Lower lobe of right lung (tissue), 2 donors: ENCODE results near the gene LRRC30. TPM values are rescaled to one million over a fixed set of nuclear protein-coding genes. Genes with fewer than 3 reads are reported as not detected.
"Not testable (repeated sequence)": the region's sequence is repeated elsewhere in the genome, so short reads cannot be mapped to it uniquely, and the experiment has no call there.

ENCODE experiments used
- ATAC-seq, 2 donors: fragments of 200-7000 bp; cut with Tn5 transposase; one replicate each; pipeline ENCODE4 v1.9.1; 2020 to 2022; ENCODE audit warnings: mild to moderate bottlenecking in 2 of 2, moderate library complexity in 2 of 2
- DNase-seq: peaks from one replicate; pipeline ENCODE4 v3.0.0-alpha.2; 2020
- H3K27ac ChIP-seq: fragments of 200-600 bp; one replicate; pipeline ENCODE4 v1.8.0; 2022
- H3K27me3 ChIP-seq: fragments of 200-600 bp; one replicate; pipeline ENCODE4 v1.8.0; 2022; ENCODE audit warnings: low read depth
- H3K36me3 ChIP-seq: fragments of 200-600 bp; one replicate; pipeline ENCODE4 v1.8.0; 2022; ENCODE audit warnings: mild to moderate bottlenecking
- H3K4me1 ChIP-seq: fragments of 200-600 bp; one replicate; pipeline ENCODE4 v1.8.0; 2022
- H3K4me3 ChIP-seq: fragments of 200-600 bp; one replicate; pipeline ENCODE4 v1.8.0; 2022; ENCODE audit warnings: mild to moderate bottlenecking
- H3K9me3 ChIP-seq: fragments of 200-600 bp; one replicate; pipeline ENCODE4 v1.8.0; 2022
- CTCF ChIP-seq: fragments of 200-600 bp; IDR thresholded peaks from one replicate; pipeline ENCODE4 v1.8.0; 2022; ENCODE audit warnings: antibody characterized with exemption, mild to moderate bottlenecking
- intact Hi-C: fragments of 100-400 bp; cut with DNase I; formaldehyde crosslinking; loops from one replicate; pipeline ENCODE4 v1.11.0; 2022
- total RNA-seq: library from RNA; stranded (reverse); fragmentation: NEBNext Ultra II Directional; extraction: Animal tissue kit (Norgen Biotek cat#: 25700); gene quantifications from one replicate; pipeline ENCODE4 v1.2.1, GENCODE V29; 2021
- donor health status: DM: no; HTN: yes; CAD: no; lungs with severe emphysema.

The LRRC30 gene
- total RNA-seq, 1 donor from 2014 or later = not detected

GRCh38 chr18:7196421-7196820, 34.5 kb upstream of the LRRC30 start:
- TF ChIP-seq CTCF = peak; percentile 7
- Histone ChIP-seq H3K9me3 (no peaks in the 10 kb centered on the region), H3K4me1 (no peaks in the 10 kb centered on the region), H3K27ac (no peak overlapping the region), H3K4me3 (no peak overlapping the region), H3K27me3 (no peaks in the 10 kb centered on the region), H3K36me3 (no peaks in the 10 kb centered on the region)
- no peak for DNase-seq
- ATAC-seq = no peak
- intact Hi-C loops = no loop called here

DNA sequence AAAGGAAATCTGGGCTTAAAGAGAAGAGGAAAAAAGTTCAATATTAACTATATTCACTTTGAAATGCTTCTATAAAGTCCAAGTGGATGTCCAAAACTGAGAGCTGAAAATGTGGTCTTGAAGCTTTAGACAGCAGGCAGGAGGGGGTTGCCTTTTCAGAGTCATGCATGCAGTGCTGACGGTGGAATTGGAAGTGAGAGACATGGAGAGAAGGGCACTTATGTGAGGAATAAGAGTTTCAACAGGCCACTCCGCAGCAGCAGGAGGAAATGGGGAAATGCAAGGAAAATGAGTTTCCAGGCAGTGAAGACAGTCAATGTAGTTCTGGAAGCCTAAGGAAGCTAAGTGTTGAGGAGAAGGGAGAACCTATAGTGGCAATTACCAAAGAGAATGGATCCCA, 33.0 kb upstream of the LRRC30 start:
- intact Hi-C loops = no loop called here
- Histone ChIP-seq H3K4me1 (no peaks in the 10 kb centered on the region), H3K27me3 (no peaks in the 10 kb centered on the region), H3K9me3 (no peaks in the 10 kb centered on the region), H3K27ac (no peak overlapping the region), H3K36me3 (no peaks in the 10 kb centered on the region), H3K4me3 (no peak overlapping the region)
- DNase-seq = no peak
- peak in 1 of 2 donors; percentile 41 for ATAC-seq
- no peak for TF ChIP-seq CTCF

DNA sequence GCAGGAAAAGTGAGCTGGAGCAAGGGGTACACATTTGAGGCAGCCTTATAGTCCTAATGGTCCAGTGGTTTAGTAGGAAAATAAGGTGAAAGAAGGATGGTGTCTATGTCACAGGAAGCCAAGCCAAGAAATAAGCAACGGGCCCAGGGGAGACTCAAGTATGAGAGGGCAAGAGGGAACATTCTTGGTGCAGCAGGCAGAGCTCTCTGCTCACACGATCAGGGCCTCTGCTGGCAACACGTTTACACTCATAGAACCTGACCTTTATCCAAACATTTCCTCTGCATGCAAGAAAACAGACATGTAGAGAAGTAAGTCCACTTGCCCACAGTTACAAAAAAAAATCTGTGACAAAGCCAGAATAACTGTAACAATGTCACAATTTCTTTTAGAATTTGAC, 32.6 kb upstream of the LRRC30 start:
- no peaks in the 10 kb centered on the region for H3K36me3 ChIP-seq
- ATAC-seq (no peak), DNase-seq (no peak)
- no peak overlapping the region for H3K27ac ChIP-seq
- H3K27me3 ChIP-seq = no peaks in the 10 kb centered on the region
- no peaks in the 10 kb centered on the region for H3K9me3 ChIP-seq
- TF ChIP-seq CTCF = no peak
- no peaks in the 10 kb centered on the region for H3K4me1 ChIP-seq
- H3K4me3 ChIP-seq = no peak overlapping the region
- intact Hi-C loops = no loop called here

- intact Hi-C loops = no loop called here
- Histone ChIP-seq H3K4me1 (peaks cover 2% of the 10 kb centered on the region), H3K27me3 (no peaks in the 10 kb centered on the region), H3K36me3 (no peaks in the 10 kb centered on the region), H3K4me3 (no peak overlapping the region), H3K9me3 (no peaks in the 10 kb centered on the region), H3K27ac (no peak overlapping the region)
- DNase-seq (no peak), ATAC-seq (no peak)
- TF ChIP-seq CTCF = no peak
Observed at GRCh38 chr18:7201096-7201495, 29.8 kb upstream of the LRRC30 start.

- H3K36me3 ChIP-seq = no peaks in the 10 kb centered on the region
- DNase-seq = no peak
- peak; percentile 67 to 70 for ATAC-seq
- TF ChIP-seq CTCF = no peak
- intact Hi-C loops = no loop called here
- no peak overlapping the region for H3K4me3 ChIP-seq
- H3K4me1 ChIP-seq = peaks cover 6% of the 10 kb centered on the region
- peak overlapping the region; percentile 49 for H3K27ac ChIP-seq
- no peaks in the 10 kb centered on the region for H3K27me3 ChIP-seq
- H3K9me3 ChIP-seq = no peaks in the 10 kb centered on the region
Observed at GRCh38 chr18:7202169-7202568, 28.7 kb upstream of the LRRC30 start.

DNA sequence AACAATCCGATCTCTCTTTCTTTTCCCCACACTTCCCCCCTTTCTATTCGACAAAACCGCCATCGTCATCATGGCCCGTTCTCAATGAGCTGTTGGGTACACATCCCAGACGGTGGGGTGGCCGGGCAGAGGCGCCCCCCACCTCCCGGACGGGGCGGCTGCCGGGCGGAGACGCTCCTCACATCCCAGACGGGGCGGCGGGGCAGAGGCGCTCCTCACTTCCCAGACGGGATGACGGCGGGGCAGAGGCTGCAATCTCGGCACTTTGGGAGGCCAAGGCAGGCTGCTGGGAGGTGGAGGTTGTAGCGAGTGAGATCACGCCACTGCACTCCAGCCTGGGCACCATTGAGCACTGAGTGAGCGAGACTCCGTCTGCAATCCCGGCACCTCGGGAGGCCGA, 27.3 kb upstream of the LRRC30 start:
- ATAC-seq, H3K9me3 ChIP-seq, H3K4me3 ChIP-seq, H3K27ac ChIP-seq, DNase-seq, H3K36me3 ChIP-seq, H3K27me3 ChIP-seq, intact Hi-C loops: not testable (repeated sequence)
- peaks cover 12% of the 10 kb centered on the region for H3K4me1 ChIP-seq
